Measurements from ENCODE around the gene IFT25.

IFT25 gene

DNA sequence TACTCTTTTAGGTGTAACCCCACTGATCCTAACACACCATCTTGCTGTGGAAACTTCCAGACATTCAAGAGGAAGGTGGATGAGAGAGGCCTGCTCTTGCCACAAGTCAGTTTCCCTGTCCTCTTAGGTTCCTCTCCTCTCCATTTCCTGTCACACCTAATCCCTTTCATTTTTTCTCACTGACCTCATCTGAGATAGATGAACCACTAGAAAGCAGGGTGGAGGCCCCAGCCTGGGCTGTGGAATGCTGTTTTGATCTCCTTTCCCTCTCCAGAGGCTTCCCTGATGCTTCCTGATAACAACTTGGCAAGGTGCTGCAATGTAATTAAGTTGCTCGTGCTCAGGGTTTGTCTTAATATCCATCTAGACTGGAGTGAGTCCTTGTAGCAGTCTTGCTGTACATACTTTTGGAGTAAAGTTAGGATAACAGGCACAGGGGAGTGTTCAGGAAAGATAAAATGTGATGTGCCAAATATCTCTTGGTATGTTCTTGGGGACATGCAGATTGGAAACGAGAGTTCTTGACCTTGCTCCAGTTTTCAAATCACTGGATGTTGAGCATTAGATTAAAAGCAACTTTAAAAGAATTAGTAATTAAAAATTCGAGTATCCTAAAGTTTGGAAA lies 11.8 kb upstream of the IFT25 start:
- no peak for DNase-seq

DNA sequence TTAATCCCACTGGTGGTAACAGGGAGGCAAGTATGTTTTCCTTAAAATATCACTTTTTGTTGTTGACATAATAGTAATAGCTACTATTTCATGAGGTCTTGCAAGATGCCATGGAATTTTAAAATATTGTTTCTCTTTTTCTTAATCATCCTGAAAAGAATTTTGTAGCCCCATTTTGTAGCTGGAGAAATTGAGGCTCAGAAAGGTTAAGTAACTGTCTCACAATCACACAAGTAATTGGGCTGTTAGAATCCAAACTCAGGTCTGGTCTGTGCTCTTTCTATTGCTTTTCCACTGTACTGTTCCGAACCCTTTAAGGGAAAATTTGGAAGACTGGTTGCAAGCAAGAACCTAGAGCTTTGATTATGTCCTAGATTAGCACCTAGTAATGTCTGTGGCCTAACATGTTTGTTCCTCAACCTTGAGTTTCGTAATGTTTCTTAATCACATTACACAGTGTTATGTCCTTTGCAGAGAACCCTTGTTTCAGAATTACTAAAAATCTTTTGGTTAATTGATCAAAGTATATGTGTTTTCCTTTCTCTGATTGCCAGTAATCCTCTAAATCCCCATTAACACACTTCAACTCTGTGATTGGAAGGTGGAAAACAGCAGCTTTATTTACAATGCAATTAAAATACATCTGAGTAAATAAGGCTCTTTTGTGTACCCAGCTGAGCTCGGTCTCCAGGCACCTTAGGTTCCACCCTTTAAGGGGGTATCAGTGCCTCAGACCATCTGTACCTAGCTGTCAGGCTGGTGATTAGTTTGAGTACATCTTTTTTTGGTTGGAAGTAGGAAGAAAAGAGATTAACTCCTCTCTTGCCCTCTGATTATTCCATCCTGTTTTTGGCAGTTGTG lies 11.0 kb upstream of the IFT25 start:
- no peak for DNase-seq

DNA sequence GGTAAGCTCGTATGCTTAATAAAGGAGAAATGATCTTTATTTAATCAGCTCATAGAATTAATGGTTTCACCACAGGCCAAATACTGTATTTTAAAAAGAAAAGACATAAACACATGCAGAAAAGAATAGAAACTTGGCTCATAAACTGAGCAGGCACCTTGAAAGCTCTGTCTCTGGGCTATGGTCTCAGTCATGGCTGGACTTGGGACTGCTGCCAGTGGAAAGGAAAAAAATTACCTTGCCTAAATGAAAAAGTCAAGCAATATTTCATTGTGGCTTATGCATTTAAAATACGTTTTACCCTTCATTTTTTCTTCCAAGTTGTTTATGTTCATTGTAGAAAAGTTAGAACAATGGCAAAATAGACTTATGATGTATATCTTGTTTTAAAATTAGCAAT lies 8.6 kb upstream of the IFT25 start:
- no peak for DNase-seq

DNA sequence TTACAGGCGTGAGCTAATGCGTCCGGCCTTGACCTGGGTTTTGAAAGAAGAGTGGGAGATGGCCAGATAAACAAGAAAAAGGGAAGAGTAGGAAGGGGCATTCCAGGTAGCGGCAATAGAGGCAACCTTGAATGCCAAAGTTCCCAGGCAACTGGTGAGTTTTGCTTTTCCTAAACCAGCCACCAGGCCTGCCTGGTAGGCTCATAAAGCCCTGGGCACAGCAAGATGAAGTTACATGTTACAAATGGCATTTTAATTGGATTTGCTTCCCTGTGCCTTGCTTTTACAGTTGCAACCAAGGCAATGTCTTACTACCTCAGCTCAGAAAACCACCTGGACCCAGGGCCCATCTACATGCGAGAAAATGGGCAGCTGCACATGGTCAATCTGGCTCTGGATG lies 6.2 kb upstream of the IFT25 start:
- DNase-seq = no peak

DNA sequence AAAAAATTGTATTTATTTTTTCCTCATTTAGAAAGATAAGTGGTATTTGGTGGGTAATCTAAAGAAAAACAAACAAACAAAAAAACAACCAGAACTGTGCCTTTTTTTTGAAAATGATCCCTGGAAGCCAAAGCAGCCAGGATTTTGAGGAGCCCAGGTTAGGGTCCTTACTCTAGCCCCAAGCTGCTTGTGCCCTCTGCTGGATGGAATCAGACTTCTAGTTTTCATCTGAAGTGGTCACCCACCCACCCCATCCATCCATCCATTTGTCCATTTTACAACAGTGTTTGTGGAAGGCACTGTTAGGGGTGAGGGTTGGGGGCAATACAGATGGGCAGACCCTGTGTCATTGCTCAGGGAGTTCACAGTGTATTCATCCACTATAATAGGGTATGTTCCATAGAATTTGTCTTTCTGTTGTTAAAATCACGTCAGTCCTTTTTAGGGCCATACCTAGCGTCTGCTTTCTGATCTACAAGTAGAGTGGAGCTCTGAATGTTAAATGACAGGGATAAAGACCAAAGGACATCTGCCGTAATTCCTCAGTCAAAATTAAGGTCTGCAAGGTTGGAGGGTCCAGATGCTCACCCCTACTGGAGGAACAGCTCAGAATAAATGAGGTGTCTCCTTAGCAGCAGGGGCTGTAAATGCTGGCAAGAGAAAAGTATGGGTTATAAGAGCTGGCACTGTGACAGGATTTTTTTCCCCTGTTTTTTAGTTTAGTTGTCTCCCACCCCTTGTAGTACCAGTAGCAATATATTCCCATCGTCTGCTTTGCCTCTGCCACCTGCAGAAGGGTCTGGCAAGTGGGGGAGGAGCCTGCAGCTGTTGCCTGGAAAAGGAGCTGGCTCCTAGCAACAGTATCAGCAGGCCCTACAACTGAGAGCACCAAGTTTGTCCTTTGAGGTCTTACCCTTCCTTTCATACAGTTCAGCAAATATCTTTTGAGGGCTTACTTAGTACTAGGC lies 3.8 kb upstream of the IFT25 start:
- DNase-seq = peak in 10 of 56 donors; percentile 3 to 24 (median 10)

DNA sequence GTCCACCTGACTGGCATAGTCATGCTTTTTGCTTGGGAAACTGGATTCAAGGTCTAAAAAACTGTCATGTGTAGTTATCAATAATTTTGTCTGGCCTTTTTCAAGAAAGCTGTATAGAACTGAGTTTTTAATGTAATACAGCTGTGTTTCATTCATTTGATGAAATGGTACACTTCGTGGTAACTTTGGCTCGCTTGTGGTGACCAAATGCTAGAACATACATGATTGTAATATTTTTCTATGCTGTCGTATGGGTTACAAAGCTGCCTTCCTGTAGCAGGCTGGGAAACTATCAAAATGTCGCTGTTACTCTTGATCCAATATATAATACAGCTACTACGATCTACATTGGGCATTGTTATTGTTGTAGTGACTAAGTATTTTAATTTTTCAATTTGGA lies 2.8 kb upstream of the IFT25 start:
- DNase-seq = no peak

DNA sequence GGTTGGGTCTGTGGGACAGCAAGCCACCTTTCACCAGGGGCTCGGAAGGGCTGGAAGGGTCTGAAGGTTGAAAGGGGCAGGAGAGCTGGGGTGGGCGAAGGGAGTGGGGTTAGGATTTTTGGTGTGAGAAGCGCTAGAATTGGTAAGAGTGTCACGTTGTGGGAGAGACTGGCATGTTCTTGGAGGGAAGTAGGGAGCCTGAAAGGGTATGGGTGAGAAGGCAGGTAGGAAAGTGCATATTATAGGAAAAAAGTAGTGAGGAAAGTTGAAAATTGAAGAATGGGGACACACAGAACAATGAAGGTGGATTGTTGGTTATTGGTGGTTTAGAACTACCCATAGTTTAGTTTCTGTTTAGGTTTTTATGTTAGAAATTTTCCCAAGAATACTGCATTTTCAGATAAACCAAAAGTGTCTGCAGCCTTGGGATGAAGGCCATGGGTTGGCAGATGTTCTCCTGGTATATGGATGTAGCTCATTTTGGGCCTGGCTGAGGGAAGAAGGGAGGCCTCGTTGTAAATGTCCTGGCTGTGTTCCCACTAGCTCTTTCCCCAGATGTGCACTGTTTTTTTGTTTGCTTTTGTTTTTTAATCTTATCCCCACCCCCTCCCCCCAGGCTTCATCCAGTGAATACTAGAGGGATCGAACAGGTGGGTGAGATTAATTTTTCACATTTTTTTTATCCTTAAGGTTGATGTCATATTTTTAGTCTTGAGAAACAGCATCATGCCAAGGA lies 1.8 kb upstream of the IFT25 start:
- DNase-seq = no peak

DNA sequence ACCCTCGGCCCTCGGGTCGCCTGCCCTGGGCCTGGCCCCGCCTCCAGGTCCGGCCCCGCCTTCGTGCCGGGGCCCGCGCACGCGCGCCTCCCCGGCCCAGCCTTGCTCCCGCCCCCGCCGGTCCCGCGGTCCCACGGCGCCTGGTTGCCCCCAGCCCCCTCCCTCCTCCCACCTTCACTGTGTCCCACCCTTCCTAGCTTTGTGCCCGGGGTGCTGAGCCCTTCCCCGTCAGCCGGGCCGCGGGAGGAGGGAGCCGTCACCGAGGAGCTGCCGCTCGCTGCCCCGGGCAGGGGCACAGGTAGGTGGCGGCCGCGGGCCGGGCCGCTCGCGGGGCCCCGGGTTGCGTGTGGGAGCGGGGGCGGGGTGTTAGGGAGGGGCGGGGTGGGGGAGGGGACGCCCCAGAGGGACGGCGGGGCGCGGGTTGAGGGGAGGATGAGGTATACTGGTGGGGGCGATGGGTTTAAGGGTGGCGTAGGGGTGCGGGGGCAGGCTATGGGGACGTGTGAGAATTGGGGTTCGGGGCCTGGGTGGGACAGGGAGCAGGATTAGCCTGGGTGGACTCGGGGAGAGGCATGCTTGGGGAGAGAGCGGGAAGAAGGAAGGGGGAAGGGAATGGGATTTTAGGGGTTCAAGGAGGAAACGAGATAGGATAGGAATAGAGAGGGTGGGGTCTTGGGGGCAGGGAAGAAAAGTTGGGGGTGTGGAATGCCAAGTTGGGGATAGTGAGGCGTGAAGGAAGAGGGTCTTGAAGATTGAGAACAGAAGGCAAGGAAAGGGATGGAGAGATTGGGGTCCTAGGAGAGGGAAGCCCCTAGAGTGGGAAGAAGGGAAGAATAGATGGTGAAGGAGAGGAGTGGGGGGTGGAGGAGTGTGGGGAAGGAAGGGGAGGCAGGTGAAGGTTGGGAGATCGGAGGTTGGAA lies 1.0 kb upstream of the IFT25 start, which contains the start of gene LRRC42:
Gene LRRC42, plus strand, starts transcription at position 99 of the 920 bp plus-strand sequence. CDS start 5,650 bp downstream, outside the sequence.
- peak in 9 of 56 donors; percentile 50 to 99 (median 96) for DNase-seq

DNA sequence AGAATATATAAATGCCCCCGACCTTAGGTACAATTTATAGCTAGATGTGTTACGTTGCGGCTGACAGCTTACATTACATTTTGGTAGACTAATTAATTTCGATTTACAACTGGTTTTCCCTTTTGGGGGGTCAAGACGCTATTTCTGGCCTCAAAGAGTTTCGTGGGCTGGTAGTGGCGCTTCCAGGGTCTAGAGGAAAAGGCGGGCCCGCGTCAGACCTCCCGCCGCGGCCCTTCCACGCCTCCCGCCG lies 391 bp downstream of the IFT25 start:
- DNase-seq = no peak

DNA sequence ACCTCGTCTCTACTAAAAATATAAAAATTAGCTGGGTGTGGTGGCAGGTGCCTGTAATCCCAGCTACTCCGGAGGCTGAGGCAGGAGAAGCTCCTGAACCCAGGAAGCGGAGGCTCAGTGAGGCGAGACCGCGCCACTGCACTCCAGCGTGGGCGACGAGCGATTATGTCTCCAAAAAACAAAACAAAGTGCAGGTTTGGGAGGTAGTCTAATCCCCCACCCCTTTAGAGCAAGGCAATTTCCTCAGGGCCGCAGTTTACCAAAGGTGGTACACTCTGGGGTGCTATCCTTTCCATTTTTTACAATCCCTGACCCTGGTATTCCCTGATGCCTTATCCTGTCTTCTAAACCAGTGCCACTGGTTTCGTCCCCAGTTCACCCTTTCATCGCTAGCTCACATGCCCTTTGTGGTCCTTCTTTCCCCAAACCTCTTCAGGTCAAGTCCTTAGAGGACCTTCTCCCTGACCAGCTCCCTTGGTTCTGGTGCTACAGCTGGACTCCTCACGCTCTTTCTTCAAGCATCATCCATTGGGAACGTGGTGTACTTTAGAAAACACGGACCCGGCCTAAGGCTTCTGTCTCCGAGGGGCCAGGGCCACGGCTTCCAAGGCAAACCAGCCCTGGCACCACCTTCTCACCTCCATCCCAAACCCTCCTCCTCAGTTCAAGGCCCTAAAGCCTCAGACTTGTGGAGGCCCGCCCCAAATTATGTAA lies 873 bp downstream of the IFT25 start:
- DNase-seq = peak in 1 of 56 donors; percentile 13

DNA sequence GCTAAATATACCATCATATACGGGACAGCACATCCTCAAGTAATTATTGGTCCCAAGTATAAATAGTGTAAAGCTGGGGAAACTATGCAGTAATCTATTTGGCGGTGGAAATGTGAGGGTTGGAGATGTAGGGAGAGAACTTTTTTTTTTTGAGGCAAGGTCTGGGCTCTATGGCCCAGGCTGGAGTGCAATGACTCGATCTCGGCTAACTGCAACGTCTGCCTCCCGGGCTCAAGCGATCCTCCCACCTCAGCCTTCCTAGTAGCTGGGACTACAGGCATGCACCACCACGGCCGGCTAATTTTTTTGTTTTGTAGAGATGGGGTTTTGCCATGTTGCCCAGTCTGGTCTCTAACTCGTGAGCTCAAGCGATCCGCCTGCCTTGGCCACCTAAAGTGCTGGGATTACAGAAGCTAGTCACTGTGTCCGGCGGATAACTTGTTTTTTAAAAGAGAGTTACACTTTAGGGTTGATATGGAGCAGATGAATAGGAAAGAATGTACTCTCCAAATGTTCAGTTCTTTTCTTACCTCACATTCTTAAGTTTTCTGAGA lies 1.9 kb downstream of the IFT25 start:
- DNase-seq = no peak

DNA sequence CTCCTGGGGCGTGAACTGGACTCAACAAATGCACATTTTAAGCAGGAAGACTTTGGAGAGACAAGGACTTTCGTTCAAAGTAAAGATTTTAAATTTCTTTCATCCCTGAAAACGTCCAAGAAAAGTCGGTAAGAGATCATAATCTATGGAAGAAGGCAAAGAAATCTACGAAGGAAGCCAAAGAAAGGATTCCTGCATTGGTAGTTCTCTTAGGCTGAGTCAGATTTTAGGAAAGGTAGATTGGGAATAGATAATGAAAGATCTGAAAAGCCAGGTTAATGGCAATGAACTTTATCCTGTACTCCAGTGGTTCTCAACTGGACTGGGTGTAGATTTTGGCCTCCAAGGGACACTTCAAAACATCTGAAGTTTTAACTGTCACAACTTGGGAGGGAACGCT lies 2.4 kb downstream of the IFT25 start:
- DNase-seq = no peak

DNA sequence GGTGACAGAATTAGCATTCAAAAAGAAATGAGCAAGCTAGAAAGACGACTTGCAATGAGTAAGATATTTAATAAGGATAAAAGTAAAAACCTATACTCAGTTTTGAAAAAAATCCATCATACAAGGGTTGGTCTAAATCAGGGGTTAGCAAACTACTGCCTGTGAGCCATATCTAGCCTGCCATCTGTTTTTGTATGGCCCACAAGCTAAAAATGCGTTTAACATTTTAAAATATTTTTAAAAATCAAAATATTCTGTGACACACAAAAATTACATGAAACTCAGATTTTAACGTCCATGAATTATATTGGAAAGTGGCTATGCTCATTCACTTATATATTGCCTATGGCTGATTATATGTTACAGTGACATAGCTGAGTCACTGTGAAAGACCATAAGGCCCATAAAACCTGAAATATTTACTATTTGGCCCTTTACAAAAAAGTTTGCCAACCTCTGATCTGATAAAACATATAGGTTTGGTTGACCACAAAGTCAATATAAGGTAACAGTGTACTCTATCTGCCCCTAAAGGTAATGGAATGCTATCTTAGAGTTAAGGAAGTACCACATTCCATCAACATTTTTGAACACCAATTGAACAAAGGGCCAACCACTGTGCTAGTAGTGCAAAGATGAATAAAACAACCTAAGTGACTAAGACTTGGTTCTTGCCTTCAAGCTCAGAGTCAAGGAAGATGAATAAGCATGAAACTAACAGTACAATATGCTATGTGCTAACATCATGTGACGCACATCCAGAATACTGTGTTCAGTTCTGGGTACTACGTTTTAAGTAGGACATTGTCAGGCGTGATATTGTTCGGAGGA lies 3.2 kb downstream of the IFT25 start:
- DNase-seq = no peak

DNA sequence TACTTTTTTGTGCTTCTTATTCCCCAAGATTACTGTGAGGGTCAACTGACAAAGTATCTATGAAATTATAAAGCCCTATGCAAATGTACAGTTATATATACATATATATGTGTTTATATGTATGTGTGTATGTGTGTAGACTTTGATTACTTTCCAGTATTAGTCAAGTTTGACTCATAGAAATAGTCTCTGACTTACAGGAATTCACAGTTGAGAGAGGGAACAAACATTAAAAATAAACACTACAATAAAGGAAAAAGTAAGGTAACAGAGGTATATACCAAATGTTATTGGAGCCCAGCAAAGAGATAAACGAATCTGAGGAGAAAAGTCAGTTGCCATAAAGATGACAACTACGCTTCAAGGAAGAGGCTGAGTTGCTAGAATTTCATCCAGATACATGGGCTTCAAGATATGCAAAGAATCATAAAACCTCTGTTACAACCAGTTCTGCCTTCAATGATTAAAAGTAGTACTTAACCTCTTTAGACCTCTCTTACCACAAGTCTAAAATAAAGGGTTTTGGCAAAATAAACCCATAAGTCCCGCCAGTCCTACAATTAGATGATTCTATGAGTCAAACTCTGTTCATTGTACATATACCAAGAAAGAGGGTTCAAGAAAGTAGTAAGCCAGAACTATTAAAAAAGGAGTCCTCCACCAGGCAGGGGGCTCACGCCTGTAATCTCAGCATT lies 7.2 kb downstream of the IFT25 start:
- DNase-seq = no peak

DNA sequence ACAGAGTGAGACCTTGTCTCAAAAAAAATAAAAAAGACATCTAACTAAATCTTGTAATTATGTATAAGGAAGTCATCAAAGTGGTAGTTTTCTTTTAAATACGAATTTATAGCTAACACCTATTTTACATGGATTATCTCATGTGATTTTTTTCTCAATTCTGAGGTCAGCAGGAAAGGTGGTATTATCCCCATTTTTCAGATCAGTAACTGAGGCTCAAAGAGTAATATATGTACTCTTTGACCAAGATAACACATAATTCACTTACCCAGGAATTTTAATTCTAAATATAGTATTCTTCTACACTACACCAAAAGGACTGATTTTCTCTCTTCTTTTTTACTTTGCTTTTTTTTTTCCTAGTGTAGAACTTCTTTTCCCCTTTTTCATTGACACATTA lies 9.1 kb downstream of the IFT25 start:
- DNase-seq = no peak

DNA sequence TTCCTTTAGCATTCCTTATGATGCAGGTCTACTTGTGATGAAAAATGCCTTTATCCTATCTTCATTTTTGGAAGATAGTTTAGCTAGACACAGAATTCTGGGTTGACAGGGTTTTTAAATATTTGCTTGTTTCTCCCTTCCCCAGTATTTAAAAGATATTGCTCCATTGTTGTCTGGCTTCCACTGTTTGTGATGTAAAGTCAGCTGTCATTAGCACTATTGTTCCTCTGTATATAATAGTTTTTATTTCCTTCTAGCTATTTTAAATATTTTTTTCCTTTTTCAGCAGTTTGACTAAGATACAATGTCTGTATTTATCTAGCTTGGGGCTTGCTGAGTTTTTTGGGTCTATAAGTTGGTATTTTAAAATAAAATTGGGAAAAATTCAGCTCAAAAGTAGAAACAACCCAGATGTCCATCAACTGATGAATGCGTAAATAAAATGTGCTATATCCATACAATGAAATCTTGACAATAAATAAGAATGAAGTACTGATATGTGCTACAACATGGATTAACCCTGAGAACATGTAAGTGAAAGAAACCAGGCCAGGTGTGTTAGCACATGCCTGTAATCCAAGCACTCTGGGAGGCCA lies 11.2 kb downstream of the IFT25 start:
- no peak for DNase-seq

DNA sequence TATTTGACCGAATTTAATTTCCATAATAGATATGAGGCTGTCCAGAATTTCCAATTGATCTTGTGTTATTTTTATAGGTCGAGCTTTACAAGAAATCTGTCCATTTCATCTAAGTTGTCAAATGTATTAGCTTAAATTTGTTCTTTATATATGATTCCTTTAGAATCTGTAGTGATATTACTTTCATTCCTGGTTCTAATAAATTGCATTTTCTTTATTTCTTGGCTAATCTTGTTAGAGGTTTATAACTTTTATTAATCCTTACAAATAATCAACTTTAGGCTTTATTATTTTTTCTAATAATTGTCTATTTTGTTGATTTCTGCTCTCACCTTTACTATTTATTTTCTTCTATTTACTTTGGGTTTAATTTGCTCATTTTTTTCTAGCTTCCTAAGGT lies 14.0 kb downstream of the IFT25 start:
- DNase-seq = no peak
